B cell (primary cell): ENCODE data around the gene USP2. TPM values are rescaled to one million over a fixed set of nuclear protein-coding genes. Genes with fewer than 3 reads are reported as not detected.

Experiments
- ATAC-seq: fragments of 200-7000 bp; cut with Tn5 transposase; one replicate; pipeline ENCODE4 v1.10.0; 2021; ENCODE audit warnings: low read depth, mild to moderate bottlenecking, moderate number of reproducible peaks, moderate library complexity
- CTCF ChIA-PET: fragments of 350-600 bp; sonication (Branson Sonifier 250); formaldehyde crosslinking; loops from one replicate; lab custom pipeline; 2021; ENCODE audit warnings: antibody characterized with exemption, inconsistent platforms; lab: Charles Lee
- POLR2A ChIA-PET: fragments of 350-600 bp; sonication (Branson Sonifier 250); formaldehyde crosslinking; loops from one replicate; lab custom pipeline; 2021; ENCODE audit warnings: antibody characterized with exemption; lab: Charles Lee
- DNase-seq: peaks from one replicate; pipeline ENCODE4 v3.0.0; 2013
- H2AFZ ChIP-seq: 2 replicates; pipeline ENCODE4 v1.6.1; 2012; ENCODE audit warnings: mild to moderate bottlenecking, low read depth, low read length; ENCODE audit not compliant: insufficient read depth, poor library complexity, severe bottlenecking
- H3K27ac ChIP-seq, 2 donors: 1 replicate in 1 of 2; 2 replicates in 1 of 2; pipeline ENCODE4 v1.5.1; 2012 to 2013; ENCODE audit warnings: low read length in 2 of 2, mild to moderate bottlenecking in 2 of 2, moderate library complexity in 1 of 2
- H3K27me3 ChIP-seq, 4 experiments: fragments of 200-600 bp in 1 of 4; sonication (generic) in 1 of 4; replicated peaks in 1 of 4; 1 replicate in 2 of 4; 2 replicates in 2 of 4; pipeline versions ENCODE4 v1.6.1 to v1.7.0; 2013 to 2016; ENCODE audit warnings: low read length in 3 of 4, mild to moderate bottlenecking in 2 of 4, mixed read lengths in 1 of 4, moderate library complexity in 1 of 4; ENCODE audit not compliant: insufficient read depth in 4 of 4, control insufficient read depth in 3 of 4; ENCODE audit errors: control extremely low read depth in 1 of 4
- H3K36me3 ChIP-seq, 2 experiments: replicated peaks in 1 of 2; 1 replicate in 1 of 2; 2 replicates in 1 of 2; pipeline versions ENCODE4 v1.6.1 to v1.7.1; 2013; ENCODE audit warnings: low read length in 1 of 2; ENCODE audit not compliant: insufficient read depth in 2 of 2, control insufficient read depth in 1 of 2; ENCODE audit errors: control extremely low read depth in 1 of 2, extremely low read depth in 1 of 2
- H3K4me1 ChIP-seq, 2 donors: fragments of 200-600 bp in 1 of 2; sonication (generic) in 1 of 2; 1 replicate in 1 of 2; 2 replicates in 1 of 2; pipeline versions ENCODE4 v1.5.1 to v1.6.1; 2013 to 2017; ENCODE audit warnings: low read length in 2 of 2; ENCODE audit not compliant: control insufficient read depth in 2 of 2, insufficient read depth in 2 of 2
- H3K4me2 ChIP-seq: replicated peaks from 2 replicates; pipeline ENCODE3; 2012; ENCODE audit warnings: mild to moderate bottlenecking, low read depth, low read length; ENCODE audit not compliant: poor library complexity, severe bottlenecking
- H3K4me3 ChIP-seq, 5 experiments: fragments of 200-600 bp in 1 of 5; sonication (generic) in 1 of 5; 1 replicate in 3 of 5; 2 replicates in 2 of 5; pipeline versions ENCODE4 v1.5.1 to v1.7.0; 2011 to 2016; ENCODE audit warnings: low read length in 4 of 5, mild to moderate bottlenecking in 4 of 5, low read depth in 2 of 5, control low read depth in 1 of 5, moderate library complexity in 1 of 5; ENCODE audit not compliant: insufficient read depth in 1 of 5; ENCODE audit errors: control extremely low read depth in 1 of 5, extremely low read depth in 1 of 5
- H3K79me2 ChIP-seq: fragments of 200-600 bp; sonication (generic); one replicate; pipeline ENCODE4 v1.6.0; 2016; ENCODE audit warnings: low read length; ENCODE audit not compliant: control insufficient read depth, insufficient read depth
- H3K9ac ChIP-seq: fragments of 200-600 bp; sonication (generic); 2 replicates; pipeline ENCODE4 v1.6.1; 2017; ENCODE audit warnings: mild to moderate bottlenecking, low read length, moderate library complexity
- H3K9me3 ChIP-seq, 3 donors: one replicate each; pipeline versions ENCODE4 v1.6.1 to v1.7.1; 2013; ENCODE audit warnings: low read length in 2 of 3; ENCODE audit not compliant: control insufficient read depth in 2 of 3, insufficient read depth in 1 of 3; ENCODE audit errors: control extremely low read depth in 1 of 3
- H4K20me1 ChIP-seq: 2 replicates; pipeline ENCODE4 v1.6.0; 2012; ENCODE audit warnings: mild to moderate bottlenecking, low read length; ENCODE audit not compliant: insufficient read depth, control insufficient read depth, poor library complexity, severe bottlenecking
- H3K27ac Mint-ChIP-seq: one replicate; pipeline ENCODE4 v1.8.0; 2021; ENCODE audit warnings: mixed read lengths
- H3K27me3 Mint-ChIP-seq: one replicate; pipeline ENCODE4 v1.8.0; 2021; ENCODE audit warnings: mixed read lengths
- H3K4me1 Mint-ChIP-seq: one replicate; pipeline ENCODE4 v1.8.0; 2021; ENCODE audit warnings: mixed read lengths
- H3K4me3 Mint-ChIP-seq: one replicate; pipeline ENCODE4 v1.8.0; 2021; ENCODE audit warnings: mixed read lengths
- H3K9me3 Mint-ChIP-seq: one replicate; pipeline ENCODE4 v1.8.0; 2022; ENCODE audit warnings: mixed read lengths; ENCODE audit not compliant: insufficient read depth
- EZH2 ChIP-seq: IDR thresholded peaks from 2 replicates; pipeline ENCODE4 v1.6.1; 2012; ENCODE audit warnings: borderline replicate concordance, low read depth, mild to moderate bottlenecking, moderate library complexity, low read length; ENCODE audit not compliant: insufficient read depth, poor library complexity, severe bottlenecking
- WGBS: methylation state at CpG from one replicate; pipeline ENCODE4 v1.1.5; 2013; ENCODE audit warnings: missing lambda C conversion rate; ENCODE audit not compliant: insufficient coverage; 5-methylcytosine and 5-hydroxymethylcytosine counted together
- intact Hi-C: fragments of 100-400 bp; cut with micrococcal nuclease; formaldehyde crosslinking; loops from one replicate; pipeline ENCODE4 v1.10.0; 2022
- polyA plus RNA-seq: library from polyadenylated mRNA; depleted of rRNA; stranded (reverse); fragments of >200 nt; gene quantifications from 2 replicates; pipeline ENCODE4 v1.2.3, GENCODE V29; 2012
- total RNA-seq, 2 donors: library from RNA; stranded (reverse); fragments of 120-200 nt in 1 of 2; gene quantifications; 1 replicate in 1 of 2; 2 replicates in 1 of 2; pipeline versions ENCODE4 v1.2.3 to v1.2.4, GENCODE V29; 2013 to 2022
- TF ChIP-seq, protein P1 (sequence below): fragments of 200-600 bp; IDR thresholded peaks from one replicate; pipeline ENCODE4 v1.8.0; 2022; ENCODE audit warnings: antibody characterized with exemption, mild to moderate bottlenecking

Gene USP2
- total and polyA plus RNA-seq, 2 donors (not counting 1 experiment from before 2014, with no cell fraction given): 0.09 TPM; not detected in 1

DNA sequence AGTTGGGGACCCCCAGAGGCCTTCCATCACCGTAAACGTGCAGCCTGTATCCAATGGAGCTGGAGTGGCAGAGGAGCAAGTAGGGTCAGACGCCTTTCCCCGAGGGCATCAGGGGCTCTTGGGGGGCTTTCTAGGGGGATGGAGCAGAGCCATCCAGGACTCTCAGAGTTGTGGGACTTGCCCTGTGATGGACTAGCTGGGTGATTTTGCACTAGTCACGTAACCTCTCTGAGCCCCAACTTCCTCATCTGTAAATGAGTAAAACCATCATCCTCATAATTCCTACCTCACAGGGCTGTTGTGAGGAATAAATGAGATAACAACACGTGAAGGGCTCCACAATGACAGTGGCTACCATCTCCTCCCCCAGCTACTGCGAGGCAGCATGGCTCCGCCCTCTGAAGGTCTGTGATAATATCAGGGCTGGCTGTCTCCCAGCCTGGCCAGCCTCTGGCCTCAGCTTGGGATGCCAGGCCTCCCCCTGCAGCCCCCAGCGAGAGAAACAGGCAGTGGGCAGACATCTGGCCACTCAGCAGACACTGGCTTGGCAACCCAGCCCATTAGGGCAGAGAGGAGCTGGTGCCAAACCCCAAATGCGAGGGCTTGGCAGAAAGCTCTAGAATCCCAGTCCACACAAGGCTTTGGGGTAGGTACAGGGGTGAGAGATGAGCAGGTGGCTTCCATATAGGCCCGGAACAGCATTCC lies 6.7 kb downstream of the USP2 start:
- no peak overlapping the region for H3K9ac ChIP-seq
- ChIA-PET CTCF (interaction anchor here (0.7 to 5.5 kb wide), 5 partner anchors 10 to 52 kb away, joined by 3 to 46 read pairs (median 3); no protein-coding TSS in a partner anchor), POLR2A (no interaction called here)
- TF ChIP-seq, protein P1, sequence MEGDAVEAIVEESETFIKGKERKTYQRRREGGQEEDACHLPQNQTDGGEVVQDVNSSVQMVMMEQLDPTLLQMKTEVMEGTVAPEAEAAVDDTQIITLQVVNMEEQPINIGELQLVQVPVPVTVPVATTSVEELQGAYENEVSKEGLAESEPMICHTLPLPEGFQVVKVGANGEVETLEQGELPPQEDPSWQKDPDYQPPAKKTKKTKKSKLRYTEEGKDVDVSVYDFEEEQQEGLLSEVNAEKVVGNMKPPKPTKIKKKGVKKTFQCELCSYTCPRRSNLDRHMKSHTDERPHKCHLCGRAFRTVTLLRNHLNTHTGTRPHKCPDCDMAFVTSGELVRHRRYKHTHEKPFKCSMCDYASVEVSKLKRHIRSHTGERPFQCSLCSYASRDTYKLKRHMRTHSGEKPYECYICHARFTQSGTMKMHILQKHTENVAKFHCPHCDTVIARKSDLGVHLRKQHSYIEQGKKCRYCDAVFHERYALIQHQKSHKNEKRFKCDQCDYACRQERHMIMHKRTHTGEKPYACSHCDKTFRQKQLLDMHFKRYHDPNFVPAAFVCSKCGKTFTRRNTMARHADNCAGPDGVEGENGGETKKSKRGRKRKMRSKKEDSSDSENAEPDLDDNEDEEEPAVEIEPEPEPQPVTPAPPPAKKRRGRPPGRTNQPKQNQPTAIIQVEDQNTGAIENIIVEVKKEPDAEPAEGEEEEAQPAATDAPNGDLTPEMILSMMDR: no peak
- TF ChIP-seq EZH2: no peak
- H3K36me3 ChIP-seq: no peaks in the 10 kb centered on the region
- no peaks in the 10 kb centered on the region for H3K4me1 ChIP-seq
- H3K27me3 Mint-ChIP-seq: peaks cover 12% of the 10 kb centered on the region
- WGBS: 75% methylated on average over 7 of the region's 11 CpGs
- no peak overlapping the region for H2AFZ ChIP-seq
- H3K9me3 ChIP-seq: no peaks in the 10 kb centered on the region
- no peak overlapping the region for H3K27ac ChIP-seq
- no peak overlapping the region for H3K27ac Mint-ChIP-seq
- peaks cover 0 to 6% (median 0%) of the 10 kb centered on the region in 4 experiments for H3K27me3 ChIP-seq
- H3K4me3 Mint-ChIP-seq: no peak overlapping the region
- no peak for ATAC-seq
- no peaks in the 10 kb centered on the region for H4K20me1 ChIP-seq
- H3K4me1 Mint-ChIP-seq: no peaks in the 10 kb centered on the region
- peak; percentile 11 for DNase-seq
- intact Hi-C loops: no loop called here
- no peak overlapping the region for H3K4me3 ChIP-seq
- no peaks in the 10 kb centered on the region for H3K79me2 ChIP-seq
- no peak overlapping the region for H3K4me2 ChIP-seq
- no peaks in the 10 kb centered on the region for H3K9me3 Mint-ChIP-seq
